Measurements from ENCODE around the gene HMGB2. TPM values are rescaled to one million over a fixed set of nuclear protein-coding genes. Genes with fewer than 3 reads are reported as not detected.

The HMGB2 gene
- total and polyA plus RNA-seq, 2 experiments from 2014 or later: 103 to 593 TPM

DNA sequence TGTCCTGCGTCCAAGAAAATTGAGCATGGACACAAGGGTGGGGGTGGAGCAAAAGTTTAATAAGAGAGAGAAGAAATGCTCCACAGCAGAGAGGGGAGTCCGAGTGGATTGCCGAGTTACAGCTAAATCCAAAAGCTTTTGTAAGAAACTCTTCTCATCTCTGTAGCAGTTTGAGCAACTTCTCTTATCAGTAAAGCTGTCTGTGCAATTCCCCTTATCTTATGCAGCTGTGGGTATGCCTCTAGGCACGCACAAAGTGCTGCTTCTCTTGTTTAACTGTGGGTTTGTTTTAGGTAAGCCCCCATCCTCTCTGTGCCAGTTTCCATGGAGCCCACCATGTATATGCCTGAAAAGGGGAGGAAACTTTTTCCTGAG is 44.8 kb downstream of the HMGB2 start:
- H3K9me2 ChIP-seq (ENCODE audit: insufficient read depth): no peaks in the 10 kb centered on the region
- no peaks in the 10 kb centered on the region for H3F3A ChIP-seq (replicated peaks; ENCODE audit: low read depth)
- Mint-ChIP-seq H3K27ac (no peak overlapping the region), H3K9me3 (peaks cover 41% of the 10 kb centered on the region), H3K4me3 (no peak overlapping the region), H3K4me1 (peaks cover 7% of the 10 kb centered on the region; the same call in 2 of the 3 replicates), H3K36me3 (ENCODE audit: low read depth) (peaks cover 42% of the 10 kb centered on the region), H3K27me3 (ENCODE audit: insufficient read depth, low read depth, poor library complexity) (peaks cover 6% of the 10 kb centered on the region)
- H3K4me2 ChIP-seq: no peak overlapping the region
- peaks cover 55% of the 10 kb centered on the region for H3K79me2 ChIP-seq (replicated peaks; ENCODE audit: insufficient read depth)
- H3K36me3 ChIP-seq (ENCODE audit: insufficient read depth): peaks cover 26% of the 10 kb centered on the region
- H3K27me3 ChIP-seq (ENCODE audit: insufficient read depth): no peaks in the 10 kb centered on the region
- no peak for TF ChIP-seq ZNF331 (CRISPR knock-in tag; IDR thresholded peaks at IDR 0.05; ENCODE audit: low read depth)
- TF ChIP-seq, protein P1, sequence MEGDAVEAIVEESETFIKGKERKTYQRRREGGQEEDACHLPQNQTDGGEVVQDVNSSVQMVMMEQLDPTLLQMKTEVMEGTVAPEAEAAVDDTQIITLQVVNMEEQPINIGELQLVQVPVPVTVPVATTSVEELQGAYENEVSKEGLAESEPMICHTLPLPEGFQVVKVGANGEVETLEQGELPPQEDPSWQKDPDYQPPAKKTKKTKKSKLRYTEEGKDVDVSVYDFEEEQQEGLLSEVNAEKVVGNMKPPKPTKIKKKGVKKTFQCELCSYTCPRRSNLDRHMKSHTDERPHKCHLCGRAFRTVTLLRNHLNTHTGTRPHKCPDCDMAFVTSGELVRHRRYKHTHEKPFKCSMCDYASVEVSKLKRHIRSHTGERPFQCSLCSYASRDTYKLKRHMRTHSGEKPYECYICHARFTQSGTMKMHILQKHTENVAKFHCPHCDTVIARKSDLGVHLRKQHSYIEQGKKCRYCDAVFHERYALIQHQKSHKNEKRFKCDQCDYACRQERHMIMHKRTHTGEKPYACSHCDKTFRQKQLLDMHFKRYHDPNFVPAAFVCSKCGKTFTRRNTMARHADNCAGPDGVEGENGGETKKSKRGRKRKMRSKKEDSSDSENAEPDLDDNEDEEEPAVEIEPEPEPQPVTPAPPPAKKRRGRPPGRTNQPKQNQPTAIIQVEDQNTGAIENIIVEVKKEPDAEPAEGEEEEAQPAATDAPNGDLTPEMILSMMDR (conservative IDR thresholded peaks at IDR 0.05; ENCODE audit: low read depth in 2 of 2): no peak
- no peak for TF ChIP-seq EZH2phosphoT487 (IDR thresholded peaks at IDR 0.05; ENCODE audit: unreplicated experiment)
- TF ChIP-seq, protein P2, sequence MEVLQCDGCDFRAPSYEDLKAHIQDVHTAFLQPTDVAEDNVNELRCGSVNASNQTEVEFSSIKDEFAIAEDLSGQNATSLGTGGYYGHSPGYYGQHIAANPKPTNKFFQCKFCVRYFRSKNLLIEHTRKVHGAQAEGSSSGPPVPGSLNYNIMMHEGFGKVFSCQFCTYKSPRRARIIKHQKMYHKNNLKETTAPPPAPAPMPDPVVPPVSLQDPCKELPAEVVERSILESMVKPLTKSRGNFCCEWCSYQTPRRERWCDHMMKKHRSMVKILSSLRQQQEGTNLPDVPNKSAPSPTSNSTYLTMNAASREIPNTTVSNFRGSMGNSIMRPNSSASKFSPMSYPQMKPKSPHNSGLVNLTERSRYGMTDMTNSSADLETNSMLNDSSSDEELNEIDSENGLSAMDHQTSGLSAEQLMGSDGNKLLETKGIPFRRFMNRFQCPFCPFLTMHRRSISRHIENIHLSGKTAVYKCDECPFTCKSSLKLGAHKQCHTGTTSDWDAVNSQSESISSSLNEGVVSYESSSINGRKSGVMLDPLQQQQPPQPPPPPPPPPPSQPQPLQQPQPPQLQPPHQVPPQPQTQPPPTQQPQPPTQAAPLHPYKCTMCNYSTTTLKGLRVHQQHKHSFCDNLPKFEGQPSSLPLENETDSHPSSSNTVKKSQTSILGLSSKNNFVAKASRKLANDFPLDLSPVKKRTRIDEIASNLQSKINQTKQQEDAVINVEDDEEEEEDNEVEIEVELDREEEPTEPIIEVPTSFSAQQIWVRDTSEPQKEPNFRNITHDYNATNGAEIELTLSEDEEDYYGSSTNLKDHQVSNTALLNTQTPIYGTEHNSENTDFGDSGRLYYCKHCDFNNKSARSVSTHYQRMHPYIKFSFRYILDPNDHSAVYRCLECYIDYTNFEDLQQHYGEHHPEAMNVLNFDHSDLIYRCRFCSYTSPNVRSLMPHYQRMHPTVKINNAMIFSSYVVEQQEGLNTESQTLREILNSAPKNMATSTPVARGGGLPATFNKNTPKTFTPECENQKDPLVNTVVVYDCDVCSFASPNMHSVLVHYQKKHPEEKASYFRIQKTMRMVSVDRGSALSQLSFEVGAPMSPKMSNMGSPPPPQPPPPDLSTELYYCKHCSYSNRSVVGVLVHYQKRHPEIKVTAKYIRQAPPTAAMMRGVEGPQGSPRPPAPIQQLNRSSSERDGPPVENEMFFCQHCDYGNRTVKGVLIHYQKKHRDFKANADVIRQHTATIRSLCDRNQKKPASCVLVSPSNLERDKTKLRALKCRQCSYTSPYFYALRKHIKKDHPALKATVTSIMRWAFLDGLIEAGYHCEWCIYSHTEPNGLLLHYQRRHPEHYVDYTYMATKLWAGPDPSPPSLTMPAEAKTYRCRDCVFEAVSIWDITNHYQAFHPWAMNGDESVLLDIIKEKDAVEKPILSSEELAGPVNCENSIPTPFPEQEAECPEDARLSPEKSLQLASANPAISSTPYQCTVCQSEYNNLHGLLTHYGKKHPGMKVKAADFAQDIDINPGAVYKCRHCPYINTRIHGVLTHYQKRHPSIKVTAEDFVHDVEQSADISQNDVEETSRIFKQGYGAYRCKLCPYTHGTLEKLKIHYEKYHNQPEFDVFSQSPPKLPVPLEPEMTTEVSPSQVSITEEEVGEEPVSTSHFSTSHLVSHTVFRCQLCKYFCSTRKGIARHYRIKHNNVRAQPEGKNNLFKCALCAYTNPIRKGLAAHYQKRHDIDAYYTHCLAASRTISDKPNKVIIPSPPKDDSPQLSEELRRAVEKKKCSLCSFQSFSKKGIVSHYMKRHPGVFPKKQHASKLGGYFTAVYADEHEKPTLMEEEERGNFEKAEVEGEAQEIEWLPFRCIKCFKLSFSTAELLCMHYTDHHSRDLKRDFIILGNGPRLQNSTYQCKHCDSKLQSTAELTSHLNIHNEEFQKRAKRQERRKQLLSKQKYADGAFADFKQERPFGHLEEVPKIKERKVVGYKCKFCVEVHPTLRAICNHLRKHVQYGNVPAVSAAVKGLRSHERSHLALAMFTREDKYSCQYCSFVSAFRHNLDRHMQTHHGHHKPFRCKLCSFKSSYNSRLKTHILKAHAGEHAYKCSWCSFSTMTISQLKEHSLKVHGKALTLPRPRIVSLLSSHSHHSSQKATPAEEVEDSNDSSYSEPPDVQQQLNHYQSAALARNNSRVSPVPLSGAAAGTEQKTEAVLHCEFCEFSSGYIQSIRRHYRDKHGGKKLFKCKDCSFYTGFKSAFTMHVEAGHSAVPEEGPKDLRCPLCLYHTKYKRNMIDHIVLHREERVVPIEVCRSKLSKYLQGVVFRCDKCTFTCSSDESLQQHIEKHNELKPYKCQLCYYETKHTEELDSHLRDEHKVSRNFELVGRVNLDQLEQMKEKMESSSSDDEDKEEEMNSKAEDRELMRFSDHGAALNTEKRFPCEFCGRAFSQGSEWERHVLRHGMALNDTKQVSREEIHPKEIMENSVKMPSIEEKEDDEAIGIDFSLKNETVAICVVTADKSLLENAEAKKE (CRISPR knock-in tag; IDR thresholded peaks at IDR 0.05): no peak
- TF ChIP-seq ZNF114 (CRISPR knock-in tag; IDR thresholded peaks at IDR 0.05): no peak
- no peak for TF ChIP-seq JUNB (IDR thresholded peaks at IDR 0.05; ENCODE audit: unreplicated experiment)
- TF ChIP-seq, protein P3, sequence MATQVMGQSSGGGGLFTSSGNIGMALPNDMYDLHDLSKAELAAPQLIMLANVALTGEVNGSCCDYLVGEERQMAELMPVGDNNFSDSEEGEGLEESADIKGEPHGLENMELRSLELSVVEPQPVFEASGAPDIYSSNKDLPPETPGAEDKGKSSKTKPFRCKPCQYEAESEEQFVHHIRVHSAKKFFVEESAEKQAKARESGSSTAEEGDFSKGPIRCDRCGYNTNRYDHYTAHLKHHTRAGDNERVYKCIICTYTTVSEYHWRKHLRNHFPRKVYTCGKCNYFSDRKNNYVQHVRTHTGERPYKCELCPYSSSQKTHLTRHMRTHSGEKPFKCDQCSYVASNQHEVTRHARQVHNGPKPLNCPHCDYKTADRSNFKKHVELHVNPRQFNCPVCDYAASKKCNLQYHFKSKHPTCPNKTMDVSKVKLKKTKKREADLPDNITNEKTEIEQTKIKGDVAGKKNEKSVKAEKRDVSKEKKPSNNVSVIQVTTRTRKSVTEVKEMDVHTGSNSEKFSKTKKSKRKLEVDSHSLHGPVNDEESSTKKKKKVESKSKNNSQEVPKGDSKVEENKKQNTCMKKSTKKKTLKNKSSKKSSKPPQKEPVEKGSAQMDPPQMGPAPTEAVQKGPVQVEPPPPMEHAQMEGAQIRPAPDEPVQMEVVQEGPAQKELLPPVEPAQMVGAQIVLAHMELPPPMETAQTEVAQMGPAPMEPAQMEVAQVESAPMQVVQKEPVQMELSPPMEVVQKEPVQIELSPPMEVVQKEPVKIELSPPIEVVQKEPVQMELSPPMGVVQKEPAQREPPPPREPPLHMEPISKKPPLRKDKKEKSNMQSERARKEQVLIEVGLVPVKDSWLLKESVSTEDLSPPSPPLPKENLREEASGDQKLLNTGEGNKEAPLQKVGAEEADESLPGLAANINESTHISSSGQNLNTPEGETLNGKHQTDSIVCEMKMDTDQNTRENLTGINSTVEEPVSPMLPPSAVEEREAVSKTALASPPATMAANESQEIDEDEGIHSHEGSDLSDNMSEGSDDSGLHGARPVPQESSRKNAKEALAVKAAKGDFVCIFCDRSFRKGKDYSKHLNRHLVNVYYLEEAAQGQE (IDR thresholded peaks at IDR 0.05; ENCODE audit: unreplicated experiment): no peak
- no peak for TF ChIP-seq EZH2 (IDR thresholded peaks at IDR 0.05; ENCODE audit: low read depth, unreplicated experiment)
- TF ChIP-seq, protein P4, sequence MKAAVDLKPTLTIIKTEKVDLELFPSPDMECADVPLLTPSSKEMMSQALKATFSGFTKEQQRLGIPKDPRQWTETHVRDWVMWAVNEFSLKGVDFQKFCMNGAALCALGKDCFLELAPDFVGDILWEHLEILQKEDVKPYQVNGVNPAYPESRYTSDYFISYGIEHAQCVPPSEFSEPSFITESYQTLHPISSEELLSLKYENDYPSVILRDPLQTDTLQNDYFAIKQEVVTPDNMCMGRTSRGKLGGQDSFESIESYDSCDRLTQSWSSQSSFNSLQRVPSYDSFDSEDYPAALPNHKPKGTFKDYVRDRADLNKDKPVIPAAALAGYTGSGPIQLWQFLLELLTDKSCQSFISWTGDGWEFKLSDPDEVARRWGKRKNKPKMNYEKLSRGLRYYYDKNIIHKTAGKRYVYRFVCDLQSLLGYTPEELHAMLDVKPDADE (IDR thresholded peaks at IDR 0.05): no peak
- TF ChIP-seq CREB1 (CRISPR knock-in tag; IDR thresholded peaks at IDR 0.05; ENCODE audit: low read depth): no peak
- TF ChIP-seq NANOG (IDR thresholded peaks at IDR 0.05; ENCODE audit: borderline replicate concordance): no peak
- no peak for TF ChIP-seq STAT1 (IDR thresholded peaks at IDR 0.05; ENCODE audit: unreplicated experiment)
- no peak for TF ChIP-seq POLR2AphosphoS5 (IDR thresholded peaks at IDR 0.05; ENCODE audit: low read depth)
- no peak overlapping the region for H3K27ac ChIP-seq (ENCODE audit: low read depth)
- 0 out of 2 replicates have a peak, but pooled peaks cover 4% of the 10 kb centered on the region for H4K20me1 ChIP-seq (replicated peaks; ENCODE audit: insufficient read depth)
- H3K4me1 ChIP-seq (ENCODE audit: insufficient read depth): no peaks in the 10 kb centered on the region
- H2AFZ ChIP-seq: no peak overlapping the region
- DNase-seq (ENCODE audit: low spot score): no peak
- H3K4me3 ChIP-seq: no peak overlapping the region
- no peak for ATAC-seq

All from GM23338 (cell line).